IMR-90 (cell line): ENCODE data around the gene GPR84. TPM values are rescaled to one million over a fixed set of nuclear protein-coding genes. Genes with fewer than 3 reads are reported as not detected.
A peak's percentile ranks its signal among the peaks of the same experiment; 100 is the strongest.

Experiments
- ATAC-seq: fragments of 200-7000 bp; cut with Tn5 transposase; 2 replicates; pipeline ENCODE4 v1.9.1; 2020; ENCODE audit warnings: low read depth, mild to moderate bottlenecking, moderate library complexity
- BruUV-seq: library from RNA; stranded (reverse); fragments of 400-500 nt; replicated peaks from 2 replicates; lab custom pipeline; 2021; lab: Mats Ljungman, UMichigan
- CTCF ChIA-PET: fragments of 300-600 bp; formaldehyde crosslinking; extraction: SDS; loops from one replicate; lab custom pipeline; 2021; ENCODE audit warnings: antibody characterized with exemption; lab: Yijun Ruan, JAX
- POLR2A ChIA-PET: fragments of 300-600 bp; sonication (Branson Sonifier 250); formaldehyde crosslinking; loops from one replicate; lab custom pipeline; 2022; ENCODE audit warnings: antibody characterized with exemption; ENCODE audit not compliant: unreplicated experiment; lab: Charles Lee
- DNase-seq: peaks from one replicate; pipeline ENCODE4 v3.0.0; 2013
- H2AFZ ChIP-seq: replicated peaks from 2 replicates; pipeline ENCODE3; 2013; ENCODE audit warnings: low read length, mild to moderate bottlenecking; ENCODE audit not compliant: poor library complexity
- H2AK5ac ChIP-seq: 2 replicates; pipeline ENCODE4 v1.6.1; 2013; ENCODE audit warnings: low read depth, low read length, inconsistent platforms
- H2AK9ac ChIP-seq: replicated peaks from 2 replicates; pipeline ENCODE3; 2013; ENCODE audit warnings: mild to moderate bottlenecking, low read depth, low read length, moderate library complexity; ENCODE audit not compliant: poor library complexity
- H2BK120ac ChIP-seq: 2 replicates; pipeline ENCODE4 v1.6.1; 2013; ENCODE audit warnings: low read depth, low read length, inconsistent platforms
- H2BK15ac ChIP-seq: 3 replicates; pipeline ENCODE4 v1.6.1; 2013; ENCODE audit warnings: low read depth, low read length, inconsistent platforms
- H2BK20ac ChIP-seq: 2 replicates; pipeline ENCODE4 v1.6.1; 2013; ENCODE audit warnings: low read depth, mild to moderate bottlenecking, inconsistent platforms, low read length, moderate library complexity
- H2BK5ac ChIP-seq: 2 replicates; pipeline ENCODE4 v1.6.1; 2013; ENCODE audit warnings: mild to moderate bottlenecking, low read depth, low read length, inconsistent platforms; ENCODE audit not compliant: poor library complexity, severe bottlenecking
- H3K14ac ChIP-seq: replicated peaks from 2 replicates; pipeline ENCODE4 v1.6.1; 2013; ENCODE audit warnings: low read depth, low read length, inconsistent platforms
- H3K18ac ChIP-seq: 2 replicates; pipeline ENCODE4 v1.6.1; 2013; ENCODE audit warnings: low read depth, low read length, control low read depth
- H3K23ac ChIP-seq: 2 replicates; pipeline ENCODE4 v1.6.1; 2013; ENCODE audit warnings: low read depth, low read length, inconsistent platforms
- H3K27ac ChIP-seq: 2 replicates; pipeline ENCODE4 v1.5.1; 2013; ENCODE audit warnings: mild to moderate bottlenecking, control low read depth, low read length; ENCODE audit not compliant: insufficient read depth
- H3K27me3 ChIP-seq: 2 replicates; pipeline ENCODE4 v1.6.1; 2013; ENCODE audit warnings: low read length; ENCODE audit not compliant: control insufficient read depth, insufficient read depth
- H3K36me3 ChIP-seq: 2 replicates; pipeline ENCODE4 v1.6.1; 2013; ENCODE audit warnings: low read length, mixed read lengths; ENCODE audit not compliant: control insufficient read depth, insufficient read depth
- H3K4ac ChIP-seq: 2 replicates; pipeline ENCODE4 v1.6.1; 2013; ENCODE audit warnings: low read depth, low read length, inconsistent platforms
- H3K4me1 ChIP-seq: 2 replicates; pipeline ENCODE4 v1.6.1; 2013; ENCODE audit warnings: low read length, mixed read lengths; ENCODE audit not compliant: control insufficient read depth, insufficient read depth
- H3K4me2 ChIP-seq: 2 replicates; pipeline ENCODE4 v1.6.1; 2013; ENCODE audit warnings: low read depth, mild to moderate bottlenecking, control low read depth, low read length, moderate library complexity
- H3K4me3 ChIP-seq: 2 replicates; pipeline ENCODE4 v1.5.1; 2013; ENCODE audit warnings: low read depth, mild to moderate bottlenecking, control low read depth, low read length, moderate library complexity; ENCODE audit not compliant: insufficient read depth
- H3K56ac ChIP-seq: 2 replicates; pipeline ENCODE4 v1.6.1; 2013; ENCODE audit warnings: low read length, inconsistent platforms; ENCODE audit not compliant: insufficient read depth; ENCODE audit errors: extremely low read depth
- H3K79me1 ChIP-seq, 2 experiments: 2 replicates each; pipeline ENCODE4 v1.6.1; 2013; ENCODE audit warnings: low read length in 2 of 2, inconsistent platforms in 1 of 2, low read depth in 1 of 2
- H3K9ac ChIP-seq: 2 replicates; pipeline ENCODE4 v1.6.1; 2013; ENCODE audit warnings: low read depth, low read length, control low read depth
- H3K9me1 ChIP-seq: 2 replicates; pipeline ENCODE4 v1.6.1; 2013; ENCODE audit warnings: low read length, inconsistent platforms; ENCODE audit not compliant: insufficient read depth
- H3K9me3 ChIP-seq: 2 replicates; pipeline ENCODE4 v1.6.1; 2013; ENCODE audit warnings: low read length; ENCODE audit not compliant: control insufficient read depth, insufficient read depth
- H4K20me1 ChIP-seq: 2 replicates; pipeline ENCODE4 v1.6.1; 2013; ENCODE audit warnings: low read length, inconsistent platforms; ENCODE audit not compliant: insufficient read depth
- H4K5ac ChIP-seq: 2 replicates; pipeline ENCODE4 v1.6.1; 2013; ENCODE audit warnings: mild to moderate bottlenecking, low read depth, low read length, control low read depth
- H4K8ac ChIP-seq, 2 experiments: 2 replicates each; pipeline ENCODE4 v1.6.1; 2013; ENCODE audit warnings: low read depth in 2 of 2, low read length in 2 of 2, control low read depth in 1 of 2, inconsistent platforms in 1 of 2
- H4K91ac ChIP-seq: 2 replicates; pipeline ENCODE4 v1.6.1; 2013; ENCODE audit warnings: low read depth, low read length, inconsistent platforms; ENCODE audit not compliant: insufficient read depth
- BHLHE40 ChIP-seq: fragments of 150-350 bp; IDR thresholded peaks from 2 replicates; pipeline ENCODE4 v1.6.1; 2016; ENCODE audit warnings: mild to moderate bottlenecking, low read depth, low read length
- CEBPB ChIP-seq: IDR thresholded peaks from 2 replicates; pipeline ENCODE4 v1.6.1; 2012; ENCODE audit warnings: low read depth, low read length, improper control_type of control experiment
- FOS ChIP-seq: fragments of 150-350 bp; IDR thresholded peaks from 2 replicates; pipeline ENCODE4 v1.6.1; 2016; ENCODE audit warnings: low read depth, low read length
- MAFK ChIP-seq: IDR thresholded peaks from 2 replicates; pipeline ENCODE4 v1.6.1; 2012; ENCODE audit warnings: low read depth, low read length, improper control_type of control experiment
- NFE2L2 ChIP-seq: fragments of 150-350 bp; IDR thresholded peaks from 2 replicates; pipeline ENCODE4 v1.6.1; 2016; ENCODE audit warnings: low read depth, mild to moderate bottlenecking, low read length
- RAD21 ChIP-seq: IDR thresholded peaks from 2 replicates; pipeline ENCODE4 v1.6.1; 2012; ENCODE audit warnings: low read length, improper control_type of control experiment
- RFX5 ChIP-seq: IDR thresholded peaks from 2 replicates; pipeline ENCODE4 v1.8.0; 2012; ENCODE audit warnings: low read depth, mild to moderate bottlenecking, low read length, moderate library complexity
- SMC3 ChIP-seq: fragments of 150-350 bp; IDR thresholded peaks from 2 replicates; pipeline ENCODE4 v1.6.1; 2016; ENCODE audit warnings: low read depth, mild to moderate bottlenecking, antibody characterized with exemption, low read length, moderate library complexity
- WGBS, 2 experiments: methylation state at CpG; one replicate each; pipeline versions ENCODE4 v1.1.5 to v1.1.7; 2013; ENCODE audit warnings: missing lambda C conversion rate in 2 of 2; ENCODE audit not compliant: insufficient read length in 1 of 2; ENCODE audit errors: extremely low coverage in 2 of 2; 5-methylcytosine and 5-hydroxymethylcytosine counted together
- dilution Hi-C: fragments of 300-500 bp; cut with HindIII; formaldehyde crosslinking; loops from one replicate; pipeline ENCODE4 v1.14.3; 2018; ENCODE audit warnings: low sequenced_read_pairs; ENCODE audit not compliant: unreplicated experiment
- in situ Hi-C: fragments of 300-500 bp; cut with MboI; formaldehyde crosslinking; loops from 3 replicates; pipeline ENCODE4 v1.14.3; 2019; ENCODE audit warnings: low sequenced_read_pairs, inconsistent platforms, mixed read lengths
- intact Hi-C: fragments of 100-400 bp; cut with micrococcal nuclease; formaldehyde crosslinking; loops from 2 replicates; pipeline ENCODE4 v1.10.0; 2022
- polyA plus RNA-seq, 3 experiments: library from polyadenylated mRNA; depleted of rRNA; stranded (reverse); fragments of >200 nt; gene quantifications; 2 replicates each; pipeline ENCODE4 v1.2.3, GENCODE V29; 2012; ENCODE audit warnings: low replicate concordance in 1 of 3
- total RNA-seq: library from RNA; depleted of rRNA; stranded (reverse); fragments of >200 nt; gene quantifications from 2 replicates; pipeline ENCODE4 v1.2.3, GENCODE V29; 2012
- TF ChIP-seq, protein P1 (sequence below): fragments of 150-350 bp; IDR thresholded peaks from 2 replicates; pipeline ENCODE4 v1.6.1; 2016; ENCODE audit warnings: low read depth, mild to moderate bottlenecking, low read length, moderate library complexity, borderline replicate concordance
- TF ChIP-seq, protein P2 (sequence below): fragments of 150-350 bp; IDR thresholded peaks from 2 replicates; pipeline ENCODE4 v1.6.1; 2017; ENCODE audit warnings: mild to moderate bottlenecking, antibody characterized with exemption, low read length, low read depth

The GPR84 gene
- total and polyA plus RNA-seq, 2 of the 4 experiments (the other 2 are of a cell fraction), result not detected

- H3K9ac ChIP-seq, result no peak overlapping the region
- no peak overlapping the region for H3K27ac ChIP-seq
- no TSS peak for BruUV-seq
- H3K79me1 ChIP-seq, result 0 out of 4 replicates have a peak, but pooled peaks cover 0 to 6% of the 10 kb centered on the region in 2 experiments
- H4K91ac ChIP-seq, result no peak overlapping the region
- no peak overlapping the region for H4K8ac ChIP-seq
- CTCF ChIA-PET, result no interaction called here
- no peaks in the 10 kb centered on the region for H4K20me1 ChIP-seq
- H3K14ac ChIP-seq, result no peak overlapping the region
- H3K9me1 ChIP-seq, result no peaks in the 10 kb centered on the region; the same call in 1 of the 2 replicates
- no peak overlapping the region for H2BK15ac ChIP-seq
- DNase-seq, result no peak
- no peak overlapping the region for H3K23ac ChIP-seq
- H3K4me3 ChIP-seq, result no peak overlapping the region
- H2BK120ac ChIP-seq, result no peak overlapping the region
- intact Hi-C loops (no loop called here), in situ Hi-C loops (loop anchor here (10.0 kb wide), 1 partner anchor 379 kb away; no protein-coding TSS in a partner anchor), dilution Hi-C loops (no loop called here)
- H3K18ac ChIP-seq, result no peak overlapping the region
- H2AFZ ChIP-seq, result no peak overlapping the region
- H3K9me3 ChIP-seq, result no peaks in the 10 kb centered on the region
- POLR2A ChIA-PET, result no interaction called here
- H3K27me3 ChIP-seq, result no peaks in the 10 kb centered on the region
- H3K36me3 ChIP-seq, result peaks cover 1% of the 10 kb centered on the region; the same call in 1 of the 2 replicates
- H2AK5ac ChIP-seq, result no peak overlapping the region
- H2BK5ac ChIP-seq, result no peak overlapping the region
- H4K5ac ChIP-seq, result no peak overlapping the region
- no peak overlapping the region for H3K56ac ChIP-seq
- H2AK9ac ChIP-seq, result peak overlapping the region; percentile 70
- TF ChIP-seq, protein P1, sequence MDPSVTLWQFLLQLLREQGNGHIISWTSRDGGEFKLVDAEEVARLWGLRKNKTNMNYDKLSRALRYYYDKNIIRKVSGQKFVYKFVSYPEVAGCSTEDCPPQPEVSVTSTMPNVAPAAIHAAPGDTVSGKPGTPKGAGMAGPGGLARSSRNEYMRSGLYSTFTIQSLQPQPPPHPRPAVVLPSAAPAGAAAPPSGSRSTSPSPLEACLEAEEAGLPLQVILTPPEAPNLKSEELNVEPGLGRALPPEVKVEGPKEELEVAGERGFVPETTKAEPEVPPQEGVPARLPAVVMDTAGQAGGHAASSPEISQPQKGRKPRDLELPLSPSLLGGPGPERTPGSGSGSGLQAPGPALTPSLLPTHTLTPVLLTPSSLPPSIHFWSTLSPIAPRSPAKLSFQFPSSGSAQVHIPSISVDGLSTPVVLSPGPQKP, result no peak
- no peak for TF ChIP-seq MAFK
- no peak for TF ChIP-seq CEBPB
- TF ChIP-seq RAD21, result no peak
- no peak for TF ChIP-seq BHLHE40
- no peak for TF ChIP-seq SMC3
- TF ChIP-seq, protein P2, sequence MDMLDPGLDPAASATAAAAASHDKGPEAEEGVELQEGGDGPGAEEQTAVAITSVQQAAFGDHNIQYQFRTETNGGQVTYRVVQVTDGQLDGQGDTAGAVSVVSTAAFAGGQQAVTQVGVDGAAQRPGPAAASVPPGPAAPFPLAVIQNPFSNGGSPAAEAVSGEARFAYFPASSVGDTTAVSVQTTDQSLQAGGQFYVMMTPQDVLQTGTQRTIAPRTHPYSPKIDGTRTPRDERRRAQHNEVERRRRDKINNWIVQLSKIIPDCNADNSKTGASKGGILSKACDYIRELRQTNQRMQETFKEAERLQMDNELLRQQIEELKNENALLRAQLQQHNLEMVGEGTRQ, result no peak
- no peak for TF ChIP-seq FOS
- TF ChIP-seq RFX5, result no peak
- TF ChIP-seq NFE2L2, result no peak
- H2BK20ac ChIP-seq, result no peak overlapping the region
- H3K4me2 ChIP-seq, result no peak overlapping the region
- no peak overlapping the region for H3K4ac ChIP-seq
- no CpG with 5 or more reads among the region's 10 CpGs for WGBS, 2 experiments
- ATAC-seq, result no peak
- H3K4me1 ChIP-seq, result peaks cover 8% of the 10 kb centered on the region; the same call in 1 of the 2 replicates
These were observed 9.6 kb upstream of the GPR84 start for GRCh38 chr12:54373649-54374561.
